Activated CD8-positive, alpha-beta memory T cell treated with anti-CD3 and anti-CD28 coated beads for 36 hours (primary cell): ENCODE measurements around the gene PER2. TPM values are rescaled to one million over a fixed set of nuclear protein-coding genes. Genes with fewer than 3 reads are reported as not detected.
"Not testable (repeated sequence)": the region's sequence is repeated elsewhere in the genome, so short reads cannot be mapped to it uniquely, and the experiment has no call there.

Experiments used
- CTCF ChIA-PET: fragments of 350-600 bp; sonication (Branson Sonifier 250); formaldehyde crosslinking; loops from one replicate; lab custom pipeline; 2021; ENCODE audit warnings: antibody characterized with exemption; lab: Charles Lee
- POLR2A ChIA-PET: fragments of 350-600 bp; sonication (Branson Sonifier 250); formaldehyde crosslinking; loops from one replicate; lab custom pipeline; 2021; ENCODE audit warnings: antibody characterized with exemption; lab: Charles Lee
- total RNA-seq, 2 experiments: library from RNA; stranded (reverse); gene quantifications; one replicate each; pipeline ENCODE4 v1.2.3, GENCODE V29; 2021

PER2 gene
- total RNA-seq, 2 experiments from 2014 or later, result 12.6 to 14.0 TPM

- POLR2A ChIA-PET, result no interaction called here
- CTCF ChIA-PET, result interaction anchor here (1.3 kb wide), 1 partner anchor 11 kb away, joined by 4 read pairs; no protein-coding TSS in a partner anchor
Measured at GRCh38 chr2:238274152-238274865, 14.1 kb downstream of the PER2 start.

DNA sequence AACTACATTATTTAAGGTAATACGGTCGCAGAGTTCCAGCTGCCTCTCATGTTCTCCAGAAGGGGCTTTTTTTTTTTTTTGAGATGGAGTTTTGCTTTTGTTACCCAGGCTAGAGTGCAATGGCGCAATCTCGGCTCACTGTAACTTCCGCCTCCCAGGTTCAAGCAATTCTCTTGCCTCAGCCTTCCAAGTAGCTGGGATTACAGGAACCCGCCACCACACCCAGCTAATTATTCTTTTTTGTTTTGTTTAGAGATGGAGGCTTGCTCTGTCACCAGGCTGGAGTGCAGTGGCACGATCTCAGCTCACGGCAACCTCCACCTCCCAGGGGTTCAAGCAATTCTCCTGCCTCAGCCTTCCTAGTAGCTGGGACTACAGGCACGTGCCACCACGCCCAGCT lies 15.0 kb downstream of the PER2 start:
- POLR2A ChIA-PET, CTCF ChIA-PET: not testable (repeated sequence)

- ChIA-PET CTCF (no interaction called here), POLR2A (no interaction called here)
Measured at GRCh38 chr2:238272156-238272555, 16.3 kb downstream of the PER2 start.

- CTCF ChIA-PET, POLR2A ChIA-PET: not testable (repeated sequence)
Measured at GRCh38 chr2:238271686-238272085, 16.7 kb downstream of the PER2 start.

DNA sequence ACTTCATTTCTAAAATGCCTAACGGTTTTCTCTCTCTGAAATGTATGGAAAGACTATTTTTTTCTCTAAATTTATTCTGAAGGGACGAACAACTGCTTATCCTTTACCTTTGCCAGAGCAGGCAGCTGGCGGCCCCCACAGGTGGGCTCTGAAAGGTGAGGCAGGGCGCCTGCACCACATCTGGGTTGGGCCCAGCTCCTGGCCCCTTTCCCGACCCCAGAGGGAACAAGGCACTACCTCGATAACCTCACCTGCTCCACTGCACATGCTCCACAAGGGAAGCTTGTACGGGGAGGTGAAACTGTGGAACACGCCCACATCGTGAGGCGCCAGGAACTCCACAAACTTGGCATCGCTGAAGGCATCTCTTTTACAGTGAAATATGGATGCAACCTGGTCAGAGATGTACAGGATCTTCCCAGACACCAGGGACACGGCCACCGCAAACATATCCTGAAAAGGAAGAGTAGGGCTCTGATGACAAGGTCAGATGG lies 17.3 kb downstream of the PER2 start:
- CTCF ChIA-PET, result no interaction called here
- POLR2A ChIA-PET, result no interaction called here

GRCh38 chr2:238270606-238271005 lies 17.8 kb downstream of the PER2 start:
- POLR2A ChIA-PET, result no interaction called here
- CTCF ChIA-PET, result no interaction called here

DNA sequence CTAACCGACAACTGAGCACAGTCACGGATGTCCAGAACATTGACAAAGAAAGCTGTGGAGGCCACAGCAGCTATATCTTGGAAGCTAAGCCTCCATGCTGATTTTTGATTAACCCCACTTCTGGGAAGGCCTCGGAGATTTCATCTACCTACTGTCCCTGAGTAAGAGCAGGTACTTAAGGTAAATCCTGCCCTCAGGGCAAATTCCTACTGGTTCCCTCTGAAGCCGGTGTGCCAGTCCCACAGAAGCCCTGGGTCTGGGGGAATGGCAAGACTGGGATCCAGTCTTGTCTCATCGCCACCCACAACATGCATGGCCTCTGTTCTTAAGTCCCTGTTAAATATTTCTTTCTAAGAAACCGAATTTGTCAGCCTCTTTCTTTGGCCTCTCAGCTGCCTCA lies 18.7 kb downstream of the PER2 start:
- ChIA-PET CTCF (no interaction called here), POLR2A (no interaction called here)

- ChIA-PET CTCF (no interaction called here), POLR2A (no interaction called here)
Measured at GRCh38 chr2:238267884-238268680, 20.3 kb downstream of the PER2 start.

DNA sequence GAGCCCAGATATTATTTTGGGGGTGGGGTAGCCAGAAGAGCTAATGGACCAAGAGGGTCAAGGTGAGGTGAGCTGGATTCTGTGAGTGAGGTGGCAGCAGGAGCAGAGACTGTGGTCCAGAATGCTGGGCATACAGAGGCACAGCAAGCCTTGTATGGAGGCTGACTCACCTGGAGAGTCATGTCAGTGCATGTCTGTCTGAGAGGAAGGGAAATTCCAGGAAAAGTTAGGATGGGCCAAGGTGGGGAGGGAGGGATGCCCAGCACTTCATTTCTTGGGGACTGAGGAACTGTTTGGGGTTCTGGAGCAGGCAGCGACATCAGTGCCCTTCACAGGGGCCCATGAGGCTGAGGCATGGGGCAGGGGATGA lies 21.1 kb downstream of the PER2 start:
- ChIA-PET POLR2A (interaction anchor here (0.6 kb wide), 1 partner anchor 351 kb away, joined by 4 read pairs; no protein-coding TSS in a partner anchor), CTCF (no interaction called here)

DNA sequence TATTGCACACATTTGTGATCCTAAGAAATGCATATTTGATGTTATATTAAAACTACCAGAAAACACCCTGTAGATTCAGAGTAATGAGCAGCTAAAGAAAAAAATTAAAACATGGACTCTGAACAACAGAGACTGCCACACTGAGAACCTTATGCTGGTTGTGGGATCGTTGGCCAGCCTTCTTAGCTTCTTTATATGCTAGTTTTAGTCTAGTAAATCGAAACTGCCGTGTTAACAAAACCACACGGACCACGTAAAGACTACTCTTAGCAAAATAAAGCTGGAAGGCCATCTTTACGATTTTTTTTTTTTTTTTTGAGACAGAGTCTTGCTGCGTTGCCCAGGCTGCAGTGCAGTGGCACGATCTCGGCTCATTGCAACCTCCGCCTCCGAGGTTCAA lies 22.8 kb downstream of the PER2 start:
- CTCF ChIA-PET, result interaction anchor here (0.6 to 1.3 kb wide), 2 partner anchors 23 to 59 kb away, joined by 3 read pairs; partner anchors contain the start of gene PER2
- POLR2A ChIA-PET, result interaction anchor here (0.7 kb wide), 1 partner anchor 178 kb away, joined by 5 read pairs; no protein-coding TSS in a partner anchor

DNA sequence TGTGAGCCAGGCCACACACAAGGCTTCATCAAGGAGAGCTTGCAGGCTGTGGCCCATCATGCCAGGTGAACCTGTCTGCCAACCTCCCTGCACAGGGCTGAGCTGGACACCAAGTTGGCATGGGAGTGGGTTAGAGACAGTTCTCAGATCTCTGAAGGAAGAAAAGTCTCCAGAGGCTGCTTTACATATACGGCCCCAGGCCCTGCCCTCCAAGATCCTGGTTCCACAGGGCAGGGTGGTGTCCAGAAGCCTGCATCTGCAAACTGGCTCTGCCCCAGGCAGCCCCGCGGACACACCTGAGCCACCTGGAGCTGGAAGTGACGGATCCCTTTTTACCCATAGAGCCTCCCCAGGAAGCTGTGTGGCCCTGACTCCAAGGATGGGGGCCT lies 24.3 kb downstream of the PER2 start:
- ChIA-PET POLR2A (no interaction called here), CTCF (interaction anchor here (0.7 to 1.3 kb wide), 4 partner anchors 11 to 638 kb away, joined by 3 to 5 read pairs (median 4); no protein-coding TSS in a partner anchor)

- ChIA-PET POLR2A (no interaction called here), CTCF (interaction anchor here (0.6 to 1.4 kb wide), 11 partner anchors 9 to 637 kb away, joined by 3 to 5 read pairs (median 4); no protein-coding TSS in a partner anchor)
Measured at GRCh38 chr2:238263204-238264071, 25.0 kb downstream of the PER2 start.

GRCh38 chr2:238262496-238263122 lies 25.8 kb downstream of the PER2 start:
- ChIA-PET CTCF (interaction anchor here (0.6 to 1.4 kb wide), 8 partner anchors 8 to 530 kb away, joined by 3 to 5 read pairs (median 4); no protein-coding TSS in a partner anchor), POLR2A (no interaction called here)

DNA sequence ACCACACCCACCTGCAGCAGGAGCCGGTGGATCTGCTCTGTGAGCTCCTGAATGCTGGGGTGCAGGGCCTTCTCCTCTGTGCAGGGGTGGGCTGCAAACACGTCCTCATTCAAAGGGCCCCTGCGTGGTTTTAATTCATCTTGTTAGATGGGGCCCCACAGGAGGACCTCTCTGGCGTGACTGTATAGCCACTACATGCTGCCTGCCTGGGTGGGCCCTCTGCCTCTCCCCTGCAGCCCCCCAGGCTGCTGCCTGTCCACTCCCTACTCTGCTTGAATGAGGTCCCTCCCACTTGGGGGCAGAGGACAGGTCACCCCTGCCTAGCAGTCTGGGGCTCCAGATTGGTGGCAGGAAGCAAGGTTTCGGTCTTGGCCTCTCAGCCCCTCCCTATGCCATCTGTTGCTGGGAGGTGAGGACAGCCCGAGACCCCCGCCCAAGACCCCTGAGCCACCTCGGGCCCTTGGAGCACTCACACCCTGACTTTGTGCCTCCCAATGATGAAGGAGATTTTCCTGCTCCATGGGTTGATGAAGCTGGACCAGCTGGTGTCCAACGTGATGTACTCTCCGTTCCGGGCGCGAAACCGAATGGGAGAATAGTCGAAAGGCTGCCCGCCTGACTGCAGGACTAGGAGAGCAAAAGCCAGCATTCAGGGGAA lies 26.6 kb downstream of the PER2 start:
- POLR2A ChIA-PET, result no interaction called here
- CTCF ChIA-PET, result no interaction called here

DNA sequence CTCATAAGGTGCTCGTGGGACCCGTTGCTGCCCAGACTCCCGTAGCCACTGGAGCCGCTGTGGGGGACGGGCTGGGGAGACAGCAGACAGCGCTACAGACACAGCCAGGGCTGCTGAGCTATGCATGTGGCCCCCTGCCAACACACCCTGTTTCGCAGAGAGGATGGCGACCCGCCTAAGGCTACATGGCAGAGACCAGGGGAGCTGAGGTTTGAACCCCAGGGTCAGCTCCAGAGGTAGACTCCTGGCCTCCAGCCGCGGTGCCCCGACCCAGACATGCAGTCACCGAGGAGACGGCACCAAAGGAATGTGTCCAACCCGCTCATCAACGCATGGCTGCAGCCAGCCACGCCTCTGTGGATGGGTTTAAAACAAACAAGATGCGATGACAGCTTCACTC lies 27.5 kb downstream of the PER2 start:
- ChIA-PET CTCF (no interaction called here), POLR2A (no interaction called here)

GRCh38 chr2:238259061-238260020 lies 29.1 kb downstream of the PER2 start:
- ChIA-PET POLR2A (no interaction called here), CTCF (no interaction called here)
